Measurements from ENCODE around the gene ARID1A. TPM values are rescaled to one million over a fixed set of nuclear protein-coding genes. Genes with fewer than 3 reads are reported as not detected.
A peak's percentile ranks its signal among the peaks of the same experiment; 100 is the strongest.

ARID1A gene
- total and polyA plus RNA-seq, 2 of the 8 experiments (the other 6 are each of a cell fraction or from before 2014, with no cell fraction given): 52.1 to 103 TPM

GRCh38 chr1:26701266-26701994, 5.6 kb downstream of the ARID1A start:
- Histone ChIP-seq H3K4ac (replicated peaks; ENCODE audit: insufficient read length, low read depth, low read length) (no peak overlapping the region), H3K56ac (replicated peaks; ENCODE audit: insufficient read length, low read depth, low read length) (no peak overlapping the region), H3K79me2 (ENCODE audit: control insufficient read depth in 1 of 2, insufficient read depth in 2 of 2, low read length in 2 of 2) (peaks cover 83 to 100% of the 10 kb centered on the region in 2 experiments), H2BK5ac (ENCODE audit: low read depth, low read length) (no peak overlapping the region), H2BK20ac (ENCODE audit: low read length) (no peak overlapping the region), H2BK15ac (ENCODE audit: low read length) (no peak overlapping the region), H4K5ac (ENCODE audit: insufficient read length, low read depth, low read length) (no peak overlapping the region), H3K23ac (ENCODE audit: insufficient read length) (no peak overlapping the region), H3K23me2 (ENCODE audit: low read depth, low read length) (peaks cover 6% of the 10 kb centered on the region), H4K91ac (replicated peaks; ENCODE audit: insufficient read length, low read length) (no peak overlapping the region), H3K79me1 (ENCODE audit: low read depth, low read length) (peaks cover 5% of the 10 kb centered on the region), H2BK12ac (ENCODE audit: low read depth, low read length) (no peak overlapping the region), H3K4me2 (ENCODE audit: insufficient read depth in 1 of 2, low read depth in 2 of 2, low read length in 2 of 2) (peak overlapping the region; percentile 87 to 94), H2AFZ (ENCODE audit: low read length) (no peak overlapping the region), H4K8ac (ENCODE audit: extremely low read depth, insufficient read depth, low read length) (no peak overlapping the region), H3K9me3 (ENCODE audit: insufficient read depth in 2 of 2, low read depth in 1 of 2, low read length in 1 of 2) (no peaks in the 10 kb centered on the region), H3K18ac (ENCODE audit: extremely low read depth, low read length) (no peak overlapping the region), H3K14ac (ENCODE audit: insufficient read length) (no peak overlapping the region), H3K27me3 (replicated peaks in 1 of 4; ENCODE audit: control insufficient read depth in 3 of 4, extremely low read depth in 1 of 4, insufficient read depth in 3 of 4, low read length in 3 of 4) (no peaks in the 10 kb centered on the region), H3K36me3 (ENCODE audit: control insufficient read depth in 2 of 4, insufficient read depth in 4 of 4, low read length in 3 of 4) (peaks cover 0 to 8% (median 0%) of the 10 kb centered on the region in 4 experiments; a peak in 2 of 8 replicates), H2BK120ac (replicated peaks; ENCODE audit: low read depth, low read length) (no peak overlapping the region), H3K27ac (ENCODE audit: low read depth, low read length) (no peak overlapping the region), H3K9ac (replicated peaks in 1 of 4; ENCODE audit: extremely low read depth in 1 of 4, low read depth in 3 of 4, low read length in 3 of 4) (peak overlapping the region in 1 of 4 experiments; percentile 48; a peak in 1 of 7 replicates), H2AK5ac (ENCODE audit: low read depth, low read length) (0 out of 2 replicates have a peak overlapping the region, but pooled peaks have one; percentile 60), H4K20me1 (replicated peaks in 1 of 2; ENCODE audit: control insufficient read depth in 1 of 2, insufficient read depth in 2 of 2, low read length in 2 of 2) (peaks cover 52% of the 10 kb centered on the region in 2 experiments), H3K4me3 (ENCODE audit: extremely low read depth in 1 of 4, insufficient read depth in 2 of 4, low read depth in 3 of 4, low read length in 4 of 4) (peak overlapping the region in 1 of 4 experiments; percentile 95; a peak in 3 of 8 replicates), H3K4me1 (replicated peaks in 1 of 4; ENCODE audit: control insufficient read depth in 3 of 4, insufficient read depth in 4 of 4, low read length in 3 of 4) (peaks cover 6 to 22% (median 17%) of the 10 kb centered on the region in 4 experiments; a peak in 6 of 7 replicates)
- DNase-seq (ENCODE audit: low read depth in 1 of 2, low spot score in 2 of 2) (no peak), FAIRE-seq (no peak)
- POLR2A ChIA-PET (ENCODE audit: partially characterized antibody): interaction anchor here (0.7 to 14.4 kb wide), 7 partner anchors 9 to 230 kb away, joined by 3 to 256 read pairs (median 6); partner anchors contain the start of genes HMGN2 and PIGV
- WGBS, 2 experiments (ENCODE audit: extremely low coverage in 1 of 2, insufficient coverage in 1 of 2, insufficient read length in 1 of 2, insufficient replicate concordance in 2 of 2, low coverage in 1 of 2, low lambda C conversion rate in 2 of 2, missing lambda C conversion rate in 1 of 2): 72% methylated on average over 5 of the region's 5 CpGs; no CpG with 5 or more reads in 1 of the 2 experiments
- CTCF ChIA-PET (ENCODE audit: partially characterized antibody): interaction anchor here (0.6 to 5.8 kb wide), 12 partner anchors 10 to 173 kb away, joined by 3 to 25 read pairs (median 4); no protein-coding TSS in a partner anchor
- no peak for TF ChIP-seq CREB1 (IDR thresholded peaks at IDR 0.05)
- TF ChIP-seq KDM1A (IDR thresholded peaks at IDR 0.05; ENCODE audit: borderline replicate concordance, low read length): no peak
- TF ChIP-seq ATF3 (IDR thresholded peaks at IDR 0.05; ENCODE audit: insufficient read depth, low read depth, low read length): no peak
- TF ChIP-seq POLR2AphosphoS5 (IDR thresholded peaks at IDR 0.05; ENCODE audit: low read depth, low read length): no peak
- TF ChIP-seq RBBP5 (IDR thresholded peaks at IDR 0.05; ENCODE audit: borderline replicate concordance, low read depth, low read length): no peak
- no peak for TF ChIP-seq ATF2 (IDR thresholded peaks at IDR 0.05; ENCODE audit: low read length)
- no peak for TF ChIP-seq TCF12 (IDR thresholded peaks at IDR 0.05; ENCODE audit: low read depth, low read length)
- no peak for TF ChIP-seq YY1 (IDR thresholded peaks at IDR 0.05; ENCODE audit: low read depth, low read length)
- TF ChIP-seq HDAC2 (IDR thresholded peaks at IDR 0.05; ENCODE audit: borderline replicate concordance in 1 of 2, low read depth in 2 of 2, low read length in 2 of 2): no peak
- TF ChIP-seq TAF1 (IDR thresholded peaks at IDR 0.05; ENCODE audit: low read depth, low read length): no peak

All from H1 (cell line).